H4 (cell line): ENCODE results near the gene TUBB2B. TPM values are rescaled to one million over a fixed set of nuclear protein-coding genes. Genes with fewer than 3 reads are reported as not detected.
"Not testable (repeated sequence)": the region's sequence is repeated elsewhere in the genome, so short reads cannot be mapped to it uniquely, and the experiment has no call there.

Experiments
- DNase-seq: peaks from one replicate; pipeline ENCODE4 v3.0.0-alpha.2; 2015; ENCODE audit warnings: low spot score
- total RNA-seq: library from RNA; depleted of rRNA; stranded (reverse); fragments of >200 nt; shearing (Covaris generic); gene quantifications from 2 replicates; pipeline ENCODE4 v1.2.3, GENCODE V29; 2014

Gene TUBB2B
- total RNA-seq, 1 experiment from 2014 or later: 6.6 TPM

- no peak for DNase-seq
These were observed 17.3 kb downstream of the TUBB2B start for GRCh38 chr6:3210024-3210610.

- peak; percentile 99 for DNase-seq
These were observed 18.1 kb downstream of the TUBB2B start for GRCh38 chr6:3209114-3210023.

GRCh38 chr6:3208775-3209113 lies 18.7 kb downstream of the TUBB2B start:
- DNase-seq: no peak

GRCh38 chr6:3208098-3208774 lies 19.2 kb downstream of the TUBB2B start:
- DNase-seq: peak; percentile 64

- no peak for DNase-seq
These were observed 21.0 kb downstream of the TUBB2B start for GRCh38 chr6:3206339-3207015.

- peak; percentile 68 for DNase-seq
These were observed 21.5 kb downstream of the TUBB2B start for GRCh38 chr6:3205913-3206312.

GRCh38 chr6:3204921-3205320 lies 22.5 kb downstream of the TUBB2B start:
- DNase-seq: no peak

- no peak for DNase-seq
These were observed 24.3 kb downstream of the TUBB2B start for GRCh38 chr6:3202999-3203696.

GRCh38 chr6:3201388-3201787 lies 26.1 kb downstream of the TUBB2B start:
- DNase-seq: no peak

GRCh38 chr6:3200682-3201081 lies 26.8 kb downstream of the TUBB2B start:
- DNase-seq: no peak

- no peak for DNase-seq
These were observed 28.1 kb downstream of the TUBB2B start for GRCh38 chr6:3199382-3199781.

- not testable (repeated sequence) for DNase-seq
These were observed 29.7 kb downstream of the TUBB2B start for GRCh38 chr6:3197734-3198133.

- DNase-seq: no peak
These were observed 30.7 kb downstream of the TUBB2B start for GRCh38 chr6:3196770-3197169.

- DNase-seq: no peak
These were observed 31.6 kb downstream of the TUBB2B start for GRCh38 chr6:3195695-3196497.

- no peak for DNase-seq
These were observed 32.1 kb downstream of the TUBB2B start for GRCh38 chr6:3195420-3195694.

GRCh38 chr6:3194535-3195419 lies 32.7 kb downstream of the TUBB2B start:
- no peak for DNase-seq

GRCh38 chr6:3193102-3193849 lies 34.2 kb downstream of the TUBB2B start:
- DNase-seq: no peak

GRCh38 chr6:3190779-3191178 lies 36.7 kb downstream of the TUBB2B start:
- no peak for DNase-seq

GRCh38 chr6:3190056-3190455 lies 37.4 kb downstream of the TUBB2B start:
- DNase-seq: no peak
